K562 (cell line): ENCODE results near the gene ATRIP. TPM values are rescaled to one million over a fixed set of nuclear protein-coding genes. Genes with fewer than 3 reads are reported as not detected.
A peak's percentile ranks its signal among the peaks of the same experiment; 100 is the strongest.

Experiments used
- ARHGAP35 ChIP-seq: fragments of 450-650 bp; IDR thresholded peaks from 2 replicates; pipeline ENCODE4 v1.6.1; 2018; ENCODE audit not compliant: partially characterized antibody
- ATF3 ChIP-seq, 2 experiments: fragments of 450-650 bp in 1 of 2; sonication (generic) in 1 of 2; formaldehyde crosslinking in 1 of 2; IDR thresholded peaks in 1 of 2; conservative IDR thresholded peaks in 1 of 2; 2 replicates each; pipeline versions ENCODE4 v1.6.1 to v1.8.1; 2016 to 2023; ENCODE audit warnings: mild to moderate bottlenecking in 2 of 2, moderate library complexity in 2 of 2, inconsistent platforms in 1 of 2, missing genetic modification reagents in 1 of 2
- E2F4 ChIP-seq: sonication (generic); formaldehyde crosslinking; IDR thresholded peaks from 2 replicates; pipeline ENCODE4 v1.8.0; 2022; ENCODE audit warnings: mild to moderate bottlenecking, low read depth, missing genetic modification reagents
- HNRNPK ChIP-seq: fragments of 200-400 bp; formaldehyde crosslinking; IDR thresholded peaks from one replicate; pipeline ENCODE4 v1.6.1; 2018; ENCODE audit warnings: mild to moderate bottlenecking, low read depth, low read length; ENCODE audit not compliant: poor library complexity, severe bottlenecking
- HNRNPL ChIP-seq: fragments of 200-400 bp; formaldehyde crosslinking; IDR thresholded peaks from 2 replicates; pipeline ENCODE4 v1.6.1; 2017; ENCODE audit warnings: low read depth, mild to moderate bottlenecking, low read length
- NEUROD1 ChIP-seq: fragments of 150-350 bp; IDR thresholded peaks from 2 replicates; pipeline ENCODE4 v1.6.1; 2014; ENCODE audit warnings: borderline replicate concordance, low read length, low read depth; ENCODE audit not compliant: partially characterized antibody
- RNF219 ChIP-seq: fragments of 250-450 bp; sonication (Bioruptor Pico); IDR thresholded peaks from 2 replicates; pipeline ENCODE4 v1.5.0; 2022; ENCODE audit warnings: mild to moderate bottlenecking
- SAFB ChIP-seq: fragments of 200-400 bp; formaldehyde crosslinking; IDR thresholded peaks from 2 replicates; pipeline ENCODE4 v1.6.1; 2017; ENCODE audit warnings: low read depth, low read length, borderline replicate concordance
- TCF15 ChIP-seq: fragments of 250-450 bp; sonication (Bioruptor Pico); IDR thresholded peaks from 2 replicates; pipeline ENCODE4 v1.8.0; 2022; ENCODE audit warnings: moderate library complexity, mild to moderate bottlenecking, inconsistent platforms
- TEAD2 ChIP-seq: fragments of 450-650 bp; IDR thresholded peaks from 2 replicates; pipeline ENCODE4 v1.6.1; 2016; ENCODE audit warnings: missing genetic modification characterization, control low read depth, missing compliant biosample characterization
- XRCC4 ChIP-seq: IDR thresholded peaks from one replicate; pipeline ENCODE4 v1.6.1; 2011; ENCODE audit not compliant: insufficient read depth, insufficient read length; ENCODE audit errors: extremely low read depth
- ZBTB33 ChIP-seq: sonication (generic); formaldehyde crosslinking; IDR thresholded peaks from 2 replicates; pipeline ENCODE4 v1.8.1; 2023; ENCODE audit warnings: mild to moderate bottlenecking, missing genetic modification reagents
- ZHX1 ChIP-seq: fragments of 150-350 bp; conservative IDR thresholded peaks from 2 replicates; pipeline ENCODE4 v1.6.1; 2014; ENCODE audit warnings: low read length
- ZNF165 ChIP-seq: fragments of 250-450 bp; sonication (Bioruptor Pico); IDR thresholded peaks from 2 replicates; pipeline ENCODE4 v1.4.0; 2020; ENCODE audit warnings: borderline replicate concordance
- polyA plus RNA-seq, 8 experiments: library from polyadenylated mRNA; depleted of rRNA in 4 of 8; stranded (reverse) in 5 of 8; unstranded in 3 of 8; fragments of >200 nt; fragmentation: Nextera tagmentation in 2 of 8; fragmentation: Illumina TruSeq in 1 of 8; extraction: Ambion mirVana in 2 of 8; extraction: Trizol in 1 of 8; gene quantifications; 2 replicates each; pipeline versions ENCODE4 v1.2.1 to v1.2.3, GENCODE V29; 2011 to 2014; ENCODE audit warnings: inconsistent platforms in 1 of 8, missing spikeins in 1 of 8
- total RNA-seq, 7 experiments: library from RNA; depleted of rRNA in 6 of 7; stranded (reverse); fragments of >200 nt in 6 of 7; fragmentation: Illumina TruSeq in 2 of 7; extraction: Trizol in 2 of 7; gene quantifications; 2 replicates each; pipeline versions ENCODE4 v1.2.1 to v1.2.3, GENCODE V29; 2011 to 2021; ENCODE audit warnings: low replicate concordance in 1 of 7

Gene ATRIP
- total and polyA plus RNA-seq, 9 of the 15 experiments (the other 6 are each of a cell fraction or from before 2014, with no cell fraction given), result 1.7 to 15.7 (median 10.5) TPM

- TF ChIP-seq HNRNPK (no peak), ARHGAP35 (no peak), NEUROD1 (peak; percentile 32), TCF15 (CRISPR knock-in tag) (no peak), E2F4 (CRISPR knock-in tag) (no peak), RNF219 (no peak), ATF3 (IDR thresholded peaks at IDR 0.05) (no peak), ATF3 (CRISPR knock-in tag; conservative IDR thresholded peaks at IDR 0.05) (no peak), ZNF165 (CRISPR knock-in tag) (no peak), XRCC4 (no peak), ZHX1 (no peak), HNRNPL (no peak), TEAD2 (tag) (no peak), SAFB (no peak), ZBTB33 (CRISPR knock-in tag) (peak; percentile 53; the same call in 1 of the 2 replicates)
Measured at GRCh38 chr3:48435774-48436476, 10.6 kb upstream of the ATRIP start (continued).
